GM19023 (cell line): ENCODE data around the gene GDF9.

ENCODE experiments used
- ATAC-seq: cut with Tn5 transposase; IDR thresholded peaks from one replicate; pipeline ENCODE4 v1.9.1; 2021; ENCODE audit warnings: mild to moderate bottlenecking, moderate library complexity; ENCODE audit not compliant: unreplicated experiment

Gene GDF9

GRCh38 chr5:132822650-132823480, 43.4 kb downstream of the GDF9 start:
- ATAC-seq: no peak

- ATAC-seq: no peak
These were observed 44.5 kb downstream of the GDF9 start for GRCh38 chr5:132821791-132822190.

- no peak for ATAC-seq
These were observed 44.9 kb downstream of the GDF9 start for GRCh38 chr5:132821350-132821749.

GRCh38 chr5:132820162-132820754, 46.0 kb downstream of the GDF9 start:
- ATAC-seq: peak; percentile 80

GRCh38 chr5:132819468-132819867, 46.8 kb downstream of the GDF9 start:
- ATAC-seq: no peak

- ATAC-seq: no peak
These were observed 49.3 kb downstream of the GDF9 start for GRCh38 chr5:132817011-132817410.

- no peak for ATAC-seq
These were observed 49.7 kb downstream of the GDF9 start for GRCh38 chr5:132816554-132816953.

GRCh38 chr5:132816083-132816482, 50.2 kb downstream of the GDF9 start:
- no peak for ATAC-seq

GRCh38 chr5:132815454-132815853, 50.8 kb downstream of the GDF9 start:
- ATAC-seq: no peak

GRCh38 chr5:132814503-132815294, 51.6 kb downstream of the GDF9 start:
- ATAC-seq: no peak

GRCh38 chr5:132813599-132814502, 52.4 kb downstream of the GDF9 start:
- ATAC-seq: no peak

GRCh38 chr5:132812781-132813598, 53.3 kb downstream of the GDF9 start, which contains the start of gene SOWAHA:
Gene SOWAHA (plus strand): TSS chr5:132813302. CDS start chr5:132813622, 320 bp downstream.
- ATAC-seq: no peak

- no peak for ATAC-seq
These were observed 54.0 kb downstream of the GDF9 start for GRCh38 chr5:132812123-132812765.
